Liver (tissue), 3 donors: ENCODE results near the gene ATL1.

Source experiments
- CTCF ChIP-seq: fragments of 150-350 bp; IDR thresholded peaks from 2 replicates; pipeline ENCODE4 v1.5.1; 2017; ENCODE audit warnings: improper control_type of control experiment, low read depth, low read length; ENCODE audit not compliant: missing input control
- EGR1 ChIP-seq, 2 donors: IDR thresholded peaks; 2 replicates each; pipeline ENCODE4 v1.6.1; 2016 to 2018; ENCODE audit warnings: antibody characterized with exemption in 2 of 2, low read depth in 2 of 2
- FOXA1 ChIP-seq: IDR thresholded peaks from 2 replicates; pipeline ENCODE4 v1.6.1; 2016; ENCODE audit warnings: antibody characterized with exemption
- GABPA ChIP-seq, 2 donors: IDR thresholded peaks in 1 of 2; conservative IDR thresholded peaks in 1 of 2; 2 replicates each; pipeline ENCODE4 v1.6.1; 2016; ENCODE audit warnings: antibody characterized with exemption in 2 of 2, mild to moderate bottlenecking in 1 of 2, moderate library complexity in 1 of 2
- HNF4G ChIP-seq: IDR thresholded peaks from 2 replicates; pipeline ENCODE4 v1.6.1; 2016; ENCODE audit warnings: antibody characterized with exemption
- JUND ChIP-seq, 2 donors: IDR thresholded peaks; 2 replicates each; pipeline ENCODE4 v1.6.1; 2016; ENCODE audit warnings: antibody characterized with exemption in 2 of 2
- RAD21 ChIP-seq, 2 donors: IDR thresholded peaks; 2 replicates each; pipeline ENCODE4 v1.6.1; 2016; ENCODE audit warnings: antibody characterized with exemption in 2 of 2, mild to moderate bottlenecking in 2 of 2
- REST ChIP-seq: IDR thresholded peaks from 2 replicates; pipeline ENCODE4 v1.6.1; 2016; ENCODE audit warnings: antibody characterized with exemption, mild to moderate bottlenecking
- RXRA ChIP-seq, 2 donors: IDR thresholded peaks; 2 replicates each; pipeline ENCODE4 v1.6.1; 2017 to 2018; ENCODE audit warnings: antibody characterized with exemption in 2 of 2, mild to moderate bottlenecking in 1 of 2
- SP1 ChIP-seq: IDR thresholded peaks from 2 replicates; pipeline ENCODE4 v1.6.1; 2018; ENCODE audit warnings: antibody characterized with exemption, mild to moderate bottlenecking
- TAF1 ChIP-seq: conservative IDR thresholded peaks from 2 replicates; pipeline ENCODE4 v1.6.1; 2016; ENCODE audit warnings: antibody characterized with exemption, mild to moderate bottlenecking
- YY1 ChIP-seq: IDR thresholded peaks from 2 replicates; pipeline ENCODE4 v1.6.1; 2016; ENCODE audit warnings: antibody characterized with exemption, mild to moderate bottlenecking
- TF ChIP-seq, protein P1 (sequence below): IDR thresholded peaks from 2 replicates; pipeline ENCODE4 v1.6.1; 2016; ENCODE audit warnings: antibody characterized with exemption
- TF ChIP-seq, protein P2 (sequence below): IDR thresholded peaks from 2 replicates; pipeline ENCODE4 v1.6.1; 2016; ENCODE audit warnings: antibody characterized with exemption
- donor health status: healthy.
- donor health status: healthy.

- TF ChIP-seq CTCF (no peak), EGR1 (IDR thresholded peaks at IDR 0.05; ENCODE audit: low read depth in 2 of 2) (no peak), RAD21 (IDR thresholded peaks at IDR 0.05) (no peak), GABPA (IDR thresholded peaks at IDR 0.05 in 1 of 2, conservative IDR thresholded peaks at IDR 0.05 in 1 of 2) (no peak), SP1 (no peak), YY1 (no peak), JUND (IDR thresholded peaks at IDR 0.05) (no peak), TAF1 (no peak), REST (no peak), RXRA (IDR thresholded peaks at IDR 0.05) (no peak), HNF4G (no peak), FOXA1 (no peak)
- TF ChIP-seq, protein P1, sequence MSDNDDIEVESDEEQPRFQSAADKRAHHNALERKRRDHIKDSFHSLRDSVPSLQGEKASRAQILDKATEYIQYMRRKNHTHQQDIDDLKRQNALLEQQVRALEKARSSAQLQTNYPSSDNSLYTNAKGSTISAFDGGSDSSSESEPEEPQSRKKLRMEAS = no peak
- TF ChIP-seq, protein P2, sequence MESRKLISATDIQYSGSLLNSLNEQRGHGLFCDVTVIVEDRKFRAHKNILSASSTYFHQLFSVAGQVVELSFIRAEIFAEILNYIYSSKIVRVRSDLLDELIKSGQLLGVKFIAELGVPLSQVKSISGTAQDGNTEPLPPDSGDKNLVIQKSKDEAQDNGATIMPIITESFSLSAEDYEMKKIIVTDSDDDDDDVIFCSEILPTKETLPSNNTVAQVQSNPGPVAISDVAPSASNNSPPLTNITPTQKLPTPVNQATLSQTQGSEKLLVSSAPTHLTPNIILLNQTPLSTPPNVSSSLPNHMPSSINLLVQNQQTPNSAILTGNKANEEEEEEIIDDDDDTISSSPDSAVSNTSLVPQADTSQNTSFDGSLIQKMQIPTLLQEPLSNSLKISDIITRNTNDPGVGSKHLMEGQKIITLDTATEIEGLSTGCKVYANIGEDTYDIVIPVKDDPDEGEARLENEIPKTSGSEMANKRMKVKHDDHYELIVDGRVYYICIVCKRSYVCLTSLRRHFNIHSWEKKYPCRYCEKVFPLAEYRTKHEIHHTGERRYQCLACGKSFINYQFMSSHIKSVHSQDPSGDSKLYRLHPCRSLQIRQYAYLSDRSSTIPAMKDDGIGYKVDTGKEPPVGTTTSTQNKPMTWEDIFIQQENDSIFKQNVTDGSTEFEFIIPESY = no peak
Measured at GRCh38 chr14:50615056-50615455, 55.1 kb downstream of the ATL1 start.
